Measurements from ENCODE around the gene TOP2A. TPM values are rescaled to one million over a fixed set of nuclear protein-coding genes. Genes with fewer than 3 reads are reported as not detected.
A peak's percentile ranks its signal among the peaks of the same experiment; 100 is the strongest.

Gene TOP2A, protein sequence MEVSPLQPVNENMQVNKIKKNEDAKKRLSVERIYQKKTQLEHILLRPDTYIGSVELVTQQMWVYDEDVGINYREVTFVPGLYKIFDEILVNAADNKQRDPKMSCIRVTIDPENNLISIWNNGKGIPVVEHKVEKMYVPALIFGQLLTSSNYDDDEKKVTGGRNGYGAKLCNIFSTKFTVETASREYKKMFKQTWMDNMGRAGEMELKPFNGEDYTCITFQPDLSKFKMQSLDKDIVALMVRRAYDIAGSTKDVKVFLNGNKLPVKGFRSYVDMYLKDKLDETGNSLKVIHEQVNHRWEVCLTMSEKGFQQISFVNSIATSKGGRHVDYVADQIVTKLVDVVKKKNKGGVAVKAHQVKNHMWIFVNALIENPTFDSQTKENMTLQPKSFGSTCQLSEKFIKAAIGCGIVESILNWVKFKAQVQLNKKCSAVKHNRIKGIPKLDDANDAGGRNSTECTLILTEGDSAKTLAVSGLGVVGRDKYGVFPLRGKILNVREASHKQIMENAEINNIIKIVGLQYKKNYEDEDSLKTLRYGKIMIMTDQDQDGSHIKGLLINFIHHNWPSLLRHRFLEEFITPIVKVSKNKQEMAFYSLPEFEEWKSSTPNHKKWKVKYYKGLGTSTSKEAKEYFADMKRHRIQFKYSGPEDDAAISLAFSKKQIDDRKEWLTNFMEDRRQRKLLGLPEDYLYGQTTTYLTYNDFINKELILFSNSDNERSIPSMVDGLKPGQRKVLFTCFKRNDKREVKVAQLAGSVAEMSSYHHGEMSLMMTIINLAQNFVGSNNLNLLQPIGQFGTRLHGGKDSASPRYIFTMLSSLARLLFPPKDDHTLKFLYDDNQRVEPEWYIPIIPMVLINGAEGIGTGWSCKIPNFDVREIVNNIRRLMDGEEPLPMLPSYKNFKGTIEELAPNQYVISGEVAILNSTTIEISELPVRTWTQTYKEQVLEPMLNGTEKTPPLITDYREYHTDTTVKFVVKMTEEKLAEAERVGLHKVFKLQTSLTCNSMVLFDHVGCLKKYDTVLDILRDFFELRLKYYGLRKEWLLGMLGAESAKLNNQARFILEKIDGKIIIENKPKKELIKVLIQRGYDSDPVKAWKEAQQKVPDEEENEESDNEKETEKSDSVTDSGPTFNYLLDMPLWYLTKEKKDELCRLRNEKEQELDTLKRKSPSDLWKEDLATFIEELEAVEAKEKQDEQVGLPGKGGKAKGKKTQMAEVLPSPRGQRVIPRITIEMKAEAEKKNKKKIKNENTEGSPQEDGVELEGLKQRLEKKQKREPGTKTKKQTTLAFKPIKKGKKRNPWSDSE (N-terminal part only)
- total RNA-seq (2022) (1,389 and 1,672 TPM in 2 replicates), Bru-seq, nascent RNA (percentile 100 among the genes with signal in this experiment), BruChase-seq, experiment 1, labeled RNA remaining after a 6-hour chase (percentile 100 among the genes with signal in this experiment), BruChase-seq, experiment 2, labeled RNA remaining after a 2-hour chase (percentile 100 among the genes with signal in this experiment)
- long read RNA-seq, full-length matches to known transcripts = 371 of 1,457 reads
- long read RNA-seq, partial matches to known transcripts = 1,010 of 1,457 reads
- long read RNA-seq, other reads (novel, unspliced or antisense) = 76 of 1,457 reads

DNA sequence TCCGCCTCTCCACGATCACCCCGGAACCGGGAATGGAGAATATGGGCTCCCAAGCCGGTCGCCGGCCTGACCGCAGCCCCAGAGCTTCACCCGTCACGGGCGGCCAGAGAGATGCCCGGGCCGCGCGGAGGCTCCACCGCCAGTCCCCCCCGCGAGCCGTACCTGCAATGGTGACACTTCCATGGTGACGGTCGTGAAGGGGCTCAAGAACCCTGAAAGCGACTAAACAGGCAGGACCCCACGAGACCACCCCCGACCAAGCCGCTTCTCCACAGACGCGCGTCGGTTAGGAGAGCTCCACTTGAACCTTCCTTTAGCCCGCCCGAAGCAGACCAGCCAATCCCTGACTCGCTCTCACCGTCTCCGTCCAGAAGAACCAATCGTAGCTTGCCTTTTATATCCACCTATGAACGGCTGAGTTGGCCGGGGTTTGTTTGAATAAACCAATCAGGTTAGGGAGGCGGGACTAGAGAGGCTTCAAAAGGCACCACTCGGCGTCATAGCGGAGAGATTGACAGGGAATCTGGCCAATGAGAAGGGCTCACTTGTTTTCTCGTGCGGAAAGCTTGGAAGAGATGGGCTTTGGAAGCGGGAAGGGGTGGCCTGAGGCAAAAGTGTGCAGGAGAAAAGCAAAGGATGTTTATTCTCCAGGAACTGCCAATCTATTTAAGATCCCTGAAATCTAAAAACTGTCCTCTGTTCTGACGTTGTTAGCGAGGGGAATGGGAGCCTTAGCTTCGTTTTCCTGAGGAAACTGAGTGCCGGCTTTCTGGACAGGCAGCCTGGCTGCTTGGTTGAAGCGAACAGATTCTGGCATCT is at the start of gene TOP2A:
Gene TOP2A, minus strand, starts transcription at position 288 of the 819 bp plus-strand sequence. Its CDS starts 105 bp downstream, at position 183.
- Mint-ChIP-seq H3K9me3 (ENCODE audit: low read depth, unreplicated experiment) (no peaks in the 10 kb centered on the region), H3K4me3 (ENCODE audit: low read depth, unreplicated experiment) (peak within 1 kb of the TSS; percentile 96), H3K36me3 (ENCODE audit: insufficient read depth, unreplicated experiment) (peaks cover 68% of the 10 kb centered on the region), H3K27ac (ENCODE audit: unreplicated experiment) (peak within 1 kb of the TSS; percentile 94), H3K27me3 (ENCODE audit: unreplicated experiment) (no peaks in the 10 kb centered on the region), H3K4me1 (ENCODE audit: low read depth, unreplicated experiment) (peaks cover 42% of the 10 kb centered on the region)
- intact Hi-C loops (cut with micrococcal nuclease; ENCODE audit: unreplicated experiment) = loop anchor here (1.0 to 10.0 kb wide), 9 partner anchors 58 to 796 kb away; partner anchors contain the start of genes ERBB2, LRRC3C, ORMDL3 and PSMD3
- no TSS peak for BruUV-seq (replicated peaks)
- TF ChIP-seq CTCF (IDR thresholded peaks at IDR 0.05; ENCODE audit: unreplicated experiment) = no peak
- DNase-seq = peak; percentile 100
- CTCF ChIA-PET = interaction anchor here (0.5 to 18.0 kb wide), 151 partner anchors 9 to 1365 kb away, joined by 3 to 498 read pairs (median 6); partner anchors contain the start of genes CASC3, CDC6, CSF3 and ERBB2

DNA sequence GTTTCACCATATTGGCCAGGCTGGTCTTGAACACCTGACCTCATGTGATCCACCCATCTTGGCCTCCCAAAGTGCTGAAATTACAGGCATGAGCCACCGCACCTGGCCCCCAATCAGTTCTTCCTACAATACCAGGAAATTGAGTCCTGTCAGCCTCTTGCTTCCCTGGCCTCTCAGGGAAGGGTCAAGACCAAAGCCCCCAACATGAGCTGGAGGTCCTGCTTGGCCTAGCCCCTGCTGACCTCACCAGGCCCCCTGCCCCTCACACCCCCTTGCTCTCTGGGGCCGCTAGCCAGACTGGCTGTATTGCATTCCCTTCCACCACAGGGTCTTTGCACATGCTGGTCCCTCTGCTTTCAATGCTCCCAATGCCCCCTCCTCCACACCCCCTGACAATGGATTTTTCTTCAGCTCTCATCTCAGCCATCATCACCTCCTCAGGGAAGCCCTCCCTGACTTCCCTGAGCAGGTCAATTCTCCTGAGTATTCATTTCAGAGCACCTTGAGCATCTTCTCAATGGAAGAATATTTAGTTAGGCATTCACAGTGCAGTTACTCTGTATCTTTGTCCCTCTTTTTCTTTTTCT is 49.7 kb upstream of the TOP2A start:
- H3K36me3 Mint-ChIP-seq (ENCODE audit: insufficient read depth, unreplicated experiment) = no peaks in the 10 kb centered on the region
- no peaks in the 10 kb centered on the region for H3K9me3 Mint-ChIP-seq (ENCODE audit: low read depth, unreplicated experiment)
- DNase-seq = no peak
- H3K27ac Mint-ChIP-seq (ENCODE audit: unreplicated experiment) = no peak overlapping the region
- CTCF ChIA-PET = interaction anchor here (0.6 to 53.1 kb wide), 7 partner anchors 11 to 328 kb away, joined by 3 to 4142 read pairs (median 14); partner anchors contain the start of genes CCR7 and IGFBP4
- no peaks in the 10 kb centered on the region for H3K4me1 Mint-ChIP-seq (ENCODE audit: low read depth, unreplicated experiment)
- no TSS peak for BruUV-seq (replicated peaks)
- H3K27me3 Mint-ChIP-seq (ENCODE audit: unreplicated experiment) = peaks cover 83% of the 10 kb centered on the region
- intact Hi-C loops (cut with micrococcal nuclease; ENCODE audit: unreplicated experiment) = no loop called here
- TF ChIP-seq CTCF (IDR thresholded peaks at IDR 0.05; ENCODE audit: unreplicated experiment) = no peak
- no peak overlapping the region for H3K4me3 Mint-ChIP-seq (ENCODE audit: low read depth, unreplicated experiment)

- Mint-ChIP-seq H3K27me3 (ENCODE audit: unreplicated experiment) (peaks cover 74% of the 10 kb centered on the region), H3K9me3 (ENCODE audit: low read depth, unreplicated experiment) (no peaks in the 10 kb centered on the region), H3K4me3 (ENCODE audit: low read depth, unreplicated experiment) (no peak overlapping the region), H3K36me3 (ENCODE audit: insufficient read depth, unreplicated experiment) (no peaks in the 10 kb centered on the region), H3K27ac (ENCODE audit: unreplicated experiment) (no peak overlapping the region), H3K4me1 (ENCODE audit: low read depth, unreplicated experiment) (no peaks in the 10 kb centered on the region)
- CTCF ChIA-PET = interaction anchor here (0.6 to 53.1 kb wide), 12 partner anchors 11 to 849 kb away, joined by 3 to 4142 read pairs (median 4); partner anchors contain the start of genes CCR7, IGFBP4 and TOP2A
- DNase-seq = no peak
- no peak for TF ChIP-seq CTCF (IDR thresholded peaks at IDR 0.05; ENCODE audit: unreplicated experiment)
- no TSS peak for BruUV-seq (replicated peaks)
- intact Hi-C loops (cut with micrococcal nuclease; ENCODE audit: unreplicated experiment) = no loop called here
These were observed 48.7 kb upstream of the TOP2A start for GRCh38 chr17:40466298-40466971.
